Activated T-cell treated with anti-CD3 and anti-CD28 coated beads for 4 hours (primary cell): ENCODE data around the gene KIF26B.

ENCODE experiments used
- DNase-seq: peaks from one replicate; pipeline ENCODE4 v3.0.0-alpha.2; 2020

KIF26B gene

GRCh38 chr1:245173446-245174211 lies 18.8 kb downstream of the KIF26B start:
- no peak for DNase-seq

GRCh38 chr1:245177071-245177900 lies 22.5 kb downstream of the KIF26B start:
- DNase-seq, result no peak

- DNase-seq, result no peak
Measured at GRCh38 chr1:245179706-245180105, 24.9 kb downstream of the KIF26B start.

- no peak for DNase-seq
Measured at GRCh38 chr1:245180496-245181157, 25.8 kb downstream of the KIF26B start.

GRCh38 chr1:245181158-245181517 lies 26.4 kb downstream of the KIF26B start:
- no peak for DNase-seq

- no peak for DNase-seq
Measured at GRCh38 chr1:245182028-245182427, 27.2 kb downstream of the KIF26B start.

GRCh38 chr1:245183429-245183828 lies 28.6 kb downstream of the KIF26B start:
- no peak for DNase-seq

GRCh38 chr1:245184779-245185178 lies 30.0 kb downstream of the KIF26B start:
- no peak for DNase-seq

GRCh38 chr1:245188403-245188802 lies 33.6 kb downstream of the KIF26B start:
- DNase-seq, result no peak

- no peak for DNase-seq
Measured at GRCh38 chr1:245195398-245195797, 40.6 kb downstream of the KIF26B start.

- no peak for DNase-seq
Measured at GRCh38 chr1:245197121-245197520, 42.3 kb downstream of the KIF26B start.

- DNase-seq, result no peak
Measured at GRCh38 chr1:245197911-245198379, 43.2 kb downstream of the KIF26B start.

GRCh38 chr1:245198748-245199516 lies 44.1 kb downstream of the KIF26B start:
- no peak for DNase-seq

- no peak for DNase-seq
Measured at GRCh38 chr1:245200146-245200545, 45.4 kb downstream of the KIF26B start.

GRCh38 chr1:245201201-245201600 lies 46.4 kb downstream of the KIF26B start:
- DNase-seq, result no peak

GRCh38 chr1:245201827-245202226 lies 47.0 kb downstream of the KIF26B start:
- no peak for DNase-seq

GRCh38 chr1:245205396-245205795 lies 50.6 kb downstream of the KIF26B start:
- no peak for DNase-seq

- no peak for DNase-seq
Measured at GRCh38 chr1:245205864-245206263, 51.1 kb downstream of the KIF26B start.

GRCh38 chr1:245207056-245207638 lies 52.4 kb downstream of the KIF26B start:
- DNase-seq, result no peak

GRCh38 chr1:245207801-245208200 lies 53.0 kb downstream of the KIF26B start:
- no peak for DNase-seq

GRCh38 chr1:245209658-245210435 lies 55.1 kb downstream of the KIF26B start:
- no peak for DNase-seq
